ENCODE measurements around the gene CEP126.

DNA sequence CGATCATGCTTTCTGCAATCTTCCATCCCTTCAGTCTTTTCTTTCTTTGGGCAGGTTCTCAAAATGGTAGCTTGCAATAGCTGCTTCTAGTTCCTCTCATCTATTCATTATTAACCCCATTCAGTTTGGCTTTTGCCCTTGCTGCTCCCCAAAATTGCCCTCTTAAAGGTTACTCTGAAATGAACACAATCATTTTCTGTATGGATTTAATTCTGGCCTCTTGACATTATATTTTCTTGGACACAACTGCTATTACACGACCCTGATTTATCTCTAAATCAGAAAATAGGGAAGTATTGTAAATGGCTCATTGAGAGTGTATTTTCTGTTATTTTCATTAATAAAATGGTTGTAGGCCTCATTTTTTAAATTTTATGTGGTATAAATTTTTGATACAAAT, 1.6 kb downstream of the CEP126 start, which contains the start of gene ANGPTL5:
- TF ChIP-seq POLR2A (IDR thresholded peaks at IDR 0.05; ENCODE audit: extremely low read depth, insufficient read length): no peak
- no peak for TF ChIP-seq CTCF (IDR thresholded peaks at IDR 0.05; ENCODE audit: low read depth, low read length)
- no peak for TF ChIP-seq MAX (IDR thresholded peaks at IDR 0.05; ENCODE audit: low read depth, low read length)
